ENCODE measurements around the gene DNAJC5.

- TF ChIP-seq ZNF274 (IDR thresholded peaks at IDR 0.05; ENCODE audit: low read depth, low read length) (no peak), SUZ12 (IDR thresholded peaks at IDR 0.05; ENCODE audit: extremely low read depth, insufficient read depth, insufficient read length) (no peak), YY1 (IDR thresholded peaks at IDR 0.05; ENCODE audit: insufficient read depth, insufficient read length) (no peak)
These were observed 5.4 kb upstream of the DNAJC5 start for GRCh38 chr20:63889241-63890200.
